Esophagus squamous epithelium (tissue), 4 donors: ENCODE data around the gene TMEM131L.

Source experiments
- CTCF ChIP-seq, 6 experiments: fragments of 450-650 bp in 4 of 6; fragments of 200-600 bp in 2 of 6; sonication (generic) in 2 of 6; IDR thresholded peaks; one replicate each; pipeline ENCODE4 v1.5.1; 2016 to 2019; ENCODE audit warnings: antibody characterized with exemption in 6 of 6, mild to moderate bottlenecking in 4 of 6, moderate library complexity in 4 of 6
- POLR2A ChIP-seq, 4 donors: fragments of 450-650 bp; IDR thresholded peaks; one replicate each; pipeline ENCODE4 v1.6.1; 2017; ENCODE audit warnings: antibody characterized with exemption in 4 of 4, mild to moderate bottlenecking in 4 of 4, moderate library complexity in 3 of 4

DNA sequence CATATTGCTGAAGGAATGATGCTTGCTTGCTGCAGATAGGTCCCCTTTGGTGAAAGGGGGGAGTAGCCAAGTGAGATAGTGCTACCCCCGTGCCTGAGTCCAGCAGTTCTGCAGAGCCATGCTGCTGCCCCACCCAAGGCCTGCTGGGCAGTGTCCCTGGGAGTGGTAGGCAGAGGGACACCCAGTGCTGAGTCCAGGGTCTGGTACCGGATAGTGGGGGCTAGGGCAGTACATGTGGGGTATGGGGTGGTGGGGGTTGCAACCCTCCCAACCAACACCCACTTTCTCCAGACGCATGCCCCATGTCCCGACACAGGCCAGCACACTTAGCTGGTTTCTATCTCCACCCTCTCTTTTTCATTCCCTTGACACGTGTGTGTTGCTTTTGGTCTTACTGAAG is 155.9 kb downstream of the TMEM131L start:
- TF ChIP-seq CTCF (IDR thresholded peaks at IDR 0.05) (no peak), POLR2A (IDR thresholded peaks at IDR 0.05) (no peak)
